ENCODE measurements around the gene PLXNA4. TPM values are rescaled to one million over a fixed set of nuclear protein-coding genes. Genes with fewer than 3 reads are reported as not detected.

The PLXNA4 gene
- total and polyA plus RNA-seq, 2 donors from 2014 or later = 0.17 to 3.5 TPM

DNA sequence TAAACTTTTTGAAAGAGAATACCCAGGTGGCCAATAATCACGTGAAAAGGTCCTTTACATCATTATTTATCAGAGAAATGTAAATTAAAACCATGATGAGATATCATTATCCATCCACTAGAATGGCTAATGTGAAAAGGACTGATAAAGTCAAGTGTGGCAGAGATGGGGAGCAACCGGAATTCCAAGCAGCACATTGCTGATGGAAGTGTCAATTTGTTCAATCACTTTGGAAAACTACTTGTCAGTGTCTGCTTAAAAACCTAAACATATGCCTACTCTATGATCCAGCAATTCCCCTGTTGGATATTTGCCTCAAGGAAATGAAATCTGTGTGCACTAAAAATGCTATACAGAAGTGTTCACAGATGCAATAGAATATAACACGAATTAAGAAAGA, 465.6 kb downstream of the PLXNA4 start:
- Histone ChIP-seq H3K9me3 (ENCODE audit: control insufficient read depth in 2 of 3, insufficient read depth in 1 of 3, low read length in 3 of 3) (no peaks in the 10 kb centered on the region), H3K36me3 (ENCODE audit: control insufficient read depth in 2 of 3, insufficient read depth in 3 of 3, low read length in 3 of 3) (no peaks in the 10 kb centered on the region), H3K27me3 (ENCODE audit: control insufficient read depth, insufficient read depth, low read length) (no peaks in the 10 kb centered on the region), H3K4me1 (ENCODE audit: control insufficient read depth in 2 of 3, insufficient read depth in 2 of 3, low read depth in 1 of 3, low read length in 3 of 3) (no peaks in the 10 kb centered on the region), H3K27ac (ENCODE audit: low read depth in 2 of 2, low read length in 2 of 2) (no peak overlapping the region), H3K9ac (ENCODE audit: low read length in 3 of 3) (no peak overlapping the region), H3K4me3 (ENCODE audit: low read length in 3 of 3) (no peak overlapping the region)
- intact Hi-C loops (cut with DNase I) = no loop called here
- DNase-seq (no peak), FAIRE-seq (no peak)
- TF ChIP-seq, protein P1, sequence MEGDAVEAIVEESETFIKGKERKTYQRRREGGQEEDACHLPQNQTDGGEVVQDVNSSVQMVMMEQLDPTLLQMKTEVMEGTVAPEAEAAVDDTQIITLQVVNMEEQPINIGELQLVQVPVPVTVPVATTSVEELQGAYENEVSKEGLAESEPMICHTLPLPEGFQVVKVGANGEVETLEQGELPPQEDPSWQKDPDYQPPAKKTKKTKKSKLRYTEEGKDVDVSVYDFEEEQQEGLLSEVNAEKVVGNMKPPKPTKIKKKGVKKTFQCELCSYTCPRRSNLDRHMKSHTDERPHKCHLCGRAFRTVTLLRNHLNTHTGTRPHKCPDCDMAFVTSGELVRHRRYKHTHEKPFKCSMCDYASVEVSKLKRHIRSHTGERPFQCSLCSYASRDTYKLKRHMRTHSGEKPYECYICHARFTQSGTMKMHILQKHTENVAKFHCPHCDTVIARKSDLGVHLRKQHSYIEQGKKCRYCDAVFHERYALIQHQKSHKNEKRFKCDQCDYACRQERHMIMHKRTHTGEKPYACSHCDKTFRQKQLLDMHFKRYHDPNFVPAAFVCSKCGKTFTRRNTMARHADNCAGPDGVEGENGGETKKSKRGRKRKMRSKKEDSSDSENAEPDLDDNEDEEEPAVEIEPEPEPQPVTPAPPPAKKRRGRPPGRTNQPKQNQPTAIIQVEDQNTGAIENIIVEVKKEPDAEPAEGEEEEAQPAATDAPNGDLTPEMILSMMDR (IDR thresholded peaks at IDR 0.05; ENCODE audit: borderline replicate concordance, extremely low read depth, insufficient read depth) = no peak

DNA sequence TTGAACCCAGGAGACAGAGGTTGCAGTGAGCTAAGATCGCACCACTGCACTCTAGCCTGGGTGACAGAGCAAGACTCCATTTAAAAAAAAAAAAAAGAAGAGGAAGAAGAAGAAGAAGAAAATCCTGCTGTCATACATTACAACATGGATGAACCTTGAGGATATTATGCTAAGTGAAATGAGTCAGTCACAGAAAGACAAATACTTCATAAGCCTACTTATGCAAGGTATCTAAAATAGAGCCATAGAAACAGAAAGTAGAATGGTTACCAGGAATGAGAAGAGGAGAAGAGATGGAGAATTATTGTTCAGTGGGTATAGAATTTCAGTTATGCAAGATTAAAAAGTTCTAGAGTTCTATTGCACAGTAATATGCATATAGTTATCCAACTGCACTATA, 466.5 kb downstream of the PLXNA4 start:
- Histone ChIP-seq H3K27me3 (ENCODE audit: control insufficient read depth, insufficient read depth, low read length) (no peaks in the 10 kb centered on the region), H3K4me1 (ENCODE audit: control insufficient read depth in 2 of 3, insufficient read depth in 2 of 3, low read depth in 1 of 3, low read length in 3 of 3) (no peaks in the 10 kb centered on the region), H3K27ac (ENCODE audit: low read depth in 2 of 2, low read length in 2 of 2) (no peak overlapping the region), H3K36me3 (ENCODE audit: control insufficient read depth in 2 of 3, insufficient read depth in 3 of 3, low read length in 3 of 3) (no peaks in the 10 kb centered on the region), H3K9me3 (ENCODE audit: control insufficient read depth in 2 of 3, insufficient read depth in 1 of 3, low read length in 3 of 3) (no peaks in the 10 kb centered on the region), H3K4me3 (ENCODE audit: low read length in 3 of 3) (no peak overlapping the region), H3K9ac (ENCODE audit: low read length in 3 of 3) (no peak overlapping the region)
- FAIRE-seq (no peak), DNase-seq (no peak)
- intact Hi-C loops (cut with DNase I) = no loop called here
- TF ChIP-seq, protein P1 (IDR thresholded peaks at IDR 0.05; ENCODE audit: borderline replicate concordance, extremely low read depth, insufficient read depth) = no peak

DNA sequence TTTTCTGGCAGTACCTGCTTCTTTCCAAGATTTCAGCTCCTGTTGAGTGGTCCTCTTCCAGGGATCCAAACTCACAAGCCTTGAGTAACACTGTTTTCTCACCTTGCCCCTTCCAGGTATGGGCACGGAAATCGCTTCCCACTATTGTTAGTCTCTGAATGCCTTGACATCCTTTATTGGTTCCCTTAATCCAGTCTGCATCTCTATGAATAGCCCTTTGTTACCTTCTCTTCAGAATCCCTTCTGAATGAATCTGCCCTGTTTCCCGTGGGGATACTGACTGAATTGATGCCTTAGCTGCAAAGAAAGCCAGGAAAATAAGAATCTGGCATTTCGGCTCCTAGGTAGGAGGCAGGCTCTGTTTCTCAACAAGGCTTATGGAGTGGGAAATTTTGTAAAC, 467.7 kb downstream of the PLXNA4 start:
- DNase-seq = no peak
- H3K36me3 ChIP-seq (ENCODE audit: control insufficient read depth in 2 of 3, insufficient read depth in 3 of 3, low read length in 3 of 3) = no peaks in the 10 kb centered on the region
- no peak overlapping the region for H3K9ac ChIP-seq (ENCODE audit: low read length in 3 of 3)
- no peaks in the 10 kb centered on the region for H3K27me3 ChIP-seq (ENCODE audit: control insufficient read depth, insufficient read depth, low read length)
- no peaks in the 10 kb centered on the region for H3K9me3 ChIP-seq (ENCODE audit: control insufficient read depth in 2 of 3, insufficient read depth in 1 of 3, low read length in 3 of 3)
- TF ChIP-seq, protein P1 (IDR thresholded peaks at IDR 0.05; ENCODE audit: borderline replicate concordance, extremely low read depth, insufficient read depth) = no peak
- intact Hi-C loops (cut with DNase I) = no loop called here
- no peaks in the 10 kb centered on the region for H3K4me1 ChIP-seq (ENCODE audit: control insufficient read depth in 2 of 3, insufficient read depth in 2 of 3, low read depth in 1 of 3, low read length in 3 of 3)
- no peak overlapping the region for H3K27ac ChIP-seq (ENCODE audit: low read depth in 2 of 2, low read length in 2 of 2)
- H3K4me3 ChIP-seq (ENCODE audit: low read length in 3 of 3) = no peak overlapping the region
- no peak for FAIRE-seq

DNA sequence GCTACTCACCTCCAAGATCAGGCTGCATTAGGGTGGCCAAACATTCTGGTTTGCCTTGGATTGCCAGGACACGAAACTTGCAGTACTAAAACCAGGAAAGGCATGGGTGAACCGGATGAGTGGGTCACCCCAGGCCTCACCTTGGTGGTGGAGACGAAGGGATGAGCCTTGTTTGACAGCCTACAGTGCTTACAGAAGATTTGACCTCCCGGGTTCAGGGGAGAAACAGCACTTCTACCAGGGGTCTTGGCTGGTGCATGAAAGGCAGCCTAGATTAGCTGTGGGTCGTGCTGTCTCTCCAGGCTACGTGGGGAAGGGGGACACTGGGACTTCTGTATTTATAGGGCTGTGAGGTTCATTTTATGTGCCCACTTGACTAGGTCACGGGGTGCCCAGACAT, 469.8 kb downstream of the PLXNA4 start:
- H3K4me3 ChIP-seq (ENCODE audit: low read length in 3 of 3) = no peak overlapping the region
- H3K27ac ChIP-seq (ENCODE audit: low read depth in 2 of 2, low read length in 2 of 2) = no peak overlapping the region
- H3K36me3 ChIP-seq (ENCODE audit: control insufficient read depth in 2 of 3, insufficient read depth in 3 of 3, low read length in 3 of 3) = no peaks in the 10 kb centered on the region
- H3K9me3 ChIP-seq (ENCODE audit: control insufficient read depth in 2 of 3, insufficient read depth in 1 of 3, low read length in 3 of 3) = no peaks in the 10 kb centered on the region
- H3K27me3 ChIP-seq (ENCODE audit: control insufficient read depth, insufficient read depth, low read length) = no peaks in the 10 kb centered on the region
- H3K4me1 ChIP-seq (ENCODE audit: control insufficient read depth in 2 of 3, insufficient read depth in 2 of 3, low read depth in 1 of 3, low read length in 3 of 3) = no peaks in the 10 kb centered on the region
- FAIRE-seq (no peak), DNase-seq (no peak)
- H3K9ac ChIP-seq (ENCODE audit: low read length in 3 of 3) = no peak overlapping the region
- TF ChIP-seq, protein P1 (IDR thresholded peaks at IDR 0.05; ENCODE audit: borderline replicate concordance, extremely low read depth, insufficient read depth) = no peak
- intact Hi-C loops (cut with DNase I) = no loop called here
